Lower leg skin (tissue), 3 donors: Measurements from ENCODE around the gene LDB1.

Source experiments
- CTCF ChIP-seq, 3 donors: fragments of 450-650 bp; IDR thresholded peaks; one replicate each; pipeline ENCODE4 v1.5.1; 2016; ENCODE audit warnings: antibody characterized with exemption in 3 of 3, mild to moderate bottlenecking in 3 of 3, moderate library complexity in 2 of 3
- POLR2A ChIP-seq, 2 donors: fragments of 450-650 bp; IDR thresholded peaks; one replicate each; pipeline ENCODE4 v1.6.1; 2016 to 2017; ENCODE audit warnings: antibody characterized with exemption in 2 of 2, mild to moderate bottlenecking in 1 of 2, moderate library complexity in 1 of 2

GRCh38 chr10:102122450-102122849 lies 2.3 kb upstream of the LDB1 start:
- TF ChIP-seq CTCF (IDR thresholded peaks at IDR 0.05): no peak
- TF ChIP-seq POLR2A (IDR thresholded peaks at IDR 0.05): no peak
